Stimulated activated CD4-positive, alpha-beta T cell treated with anti-CD3 and anti-CD28 coated beads, Interleukin-12 subunit alpha, Interleukin-12 subunit beta, amount 100 ng/mL, for 48 hours (primary cell): ENCODE results near the gene ZDHHC3.
"Not testable (repeated sequence)": the region's sequence is repeated elsewhere in the genome, so short reads cannot be mapped to it uniquely, and the experiment has no call there.

Experiments
- DNase-seq, 3 donors: peaks; one replicate each; pipeline ENCODE4 v3.0.0-alpha.2; 2020; ENCODE audit warnings: low read depth in 2 of 3, low spot score in 1 of 3

ZDHHC3 gene

GRCh38 chr3:44996556-44996969 lies 20.6 kb upstream of the ZDHHC3 start:
- no peak for DNase-seq

- no peak for DNase-seq
Observed at GRCh38 chr3:44995142-44995770, 19.3 kb upstream of the ZDHHC3 start.

GRCh38 chr3:44993471-44994205 lies 17.7 kb upstream of the ZDHHC3 start:
- no peak for DNase-seq

GRCh38 chr3:44992555-44993470 lies 16.8 kb upstream of the ZDHHC3 start:
- no peak for DNase-seq

- DNase-seq, result no peak
Observed at GRCh38 chr3:44991326-44991725, 15.4 kb upstream of the ZDHHC3 start.

DNA sequence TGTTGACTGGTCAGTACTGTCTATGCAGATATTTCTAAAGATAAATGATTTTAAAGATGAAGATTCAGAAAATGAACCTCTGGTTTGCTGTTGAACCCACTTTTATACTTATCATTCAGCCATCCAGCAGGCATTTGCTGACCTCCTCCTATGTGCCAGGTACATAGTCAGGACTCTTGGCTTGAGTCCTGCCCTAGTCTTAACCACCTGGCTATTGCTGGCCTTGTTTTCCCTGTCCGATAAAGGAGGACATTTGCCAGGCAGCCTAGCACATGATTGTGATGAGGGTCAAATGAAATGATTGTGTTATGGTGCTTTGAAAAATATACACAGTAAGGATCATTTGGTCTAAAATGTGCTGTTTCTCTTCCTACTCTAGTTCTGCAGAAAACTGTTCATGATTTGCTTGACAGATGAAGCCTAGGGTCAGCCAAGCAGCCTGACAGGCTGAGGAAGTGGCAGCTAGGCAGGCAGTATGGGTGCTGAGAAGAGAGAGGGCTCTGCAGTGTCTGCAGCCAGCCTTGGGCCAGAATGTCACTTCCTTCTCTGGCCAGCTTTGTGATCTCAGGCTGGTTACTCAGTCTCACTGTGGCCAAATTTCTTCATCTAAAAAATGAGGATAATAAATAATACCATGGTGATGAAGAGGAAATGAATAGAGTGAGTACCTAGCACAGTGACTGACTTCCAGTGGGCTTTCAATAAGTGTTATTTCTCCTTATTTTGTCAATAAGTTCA lies 13.8 kb upstream of the ZDHHC3 start:
- DNase-seq, result no peak

DNA sequence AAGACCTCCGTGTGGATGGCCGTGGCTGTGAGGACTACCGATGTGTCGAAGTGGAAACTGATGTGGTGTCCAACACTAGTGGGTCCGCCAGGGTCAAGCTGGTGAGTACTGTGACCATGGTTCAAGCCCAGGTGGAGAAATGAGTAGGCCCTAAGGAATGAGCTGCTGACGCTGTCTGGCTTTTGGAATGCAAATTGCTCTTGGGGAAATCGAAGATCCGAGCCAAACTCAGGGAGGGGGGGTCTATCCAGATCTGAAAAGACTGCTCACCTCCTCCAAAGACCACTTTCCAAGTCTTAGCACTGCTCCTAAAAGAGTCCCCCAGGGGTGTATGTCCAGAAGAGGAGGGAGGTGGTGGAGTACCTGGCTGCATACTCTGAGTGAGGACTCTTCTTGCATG lies 13.2 kb upstream of the ZDHHC3 start:
- DNase-seq, result no peak

GRCh38 chr3:44988073-44988472 lies 12.1 kb upstream of the ZDHHC3 start:
- DNase-seq, result no peak

DNA sequence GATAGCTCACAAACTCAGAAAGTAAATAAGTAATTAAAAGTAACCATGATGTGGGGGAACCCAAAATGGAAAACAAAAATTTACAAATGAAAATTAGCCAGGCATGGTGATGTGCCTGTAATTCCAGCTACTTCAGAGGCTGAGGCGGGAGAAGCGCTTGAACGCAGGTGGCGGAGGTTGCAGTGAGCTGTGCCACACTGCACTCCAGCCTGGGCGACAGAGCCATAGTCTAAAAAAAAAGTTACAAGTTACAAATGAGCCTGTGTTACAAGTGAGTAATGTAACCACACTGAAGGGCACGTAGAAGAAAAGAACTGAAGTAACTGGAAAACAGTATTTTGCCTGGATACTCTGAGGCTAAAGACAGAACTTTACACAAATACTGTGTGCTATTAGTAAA lies 11.4 kb upstream of the ZDHHC3 start:
- no peak for DNase-seq

- not testable (repeated sequence) for DNase-seq
Observed at GRCh38 chr3:44986330-44986729, 10.4 kb upstream of the ZDHHC3 start.

DNA sequence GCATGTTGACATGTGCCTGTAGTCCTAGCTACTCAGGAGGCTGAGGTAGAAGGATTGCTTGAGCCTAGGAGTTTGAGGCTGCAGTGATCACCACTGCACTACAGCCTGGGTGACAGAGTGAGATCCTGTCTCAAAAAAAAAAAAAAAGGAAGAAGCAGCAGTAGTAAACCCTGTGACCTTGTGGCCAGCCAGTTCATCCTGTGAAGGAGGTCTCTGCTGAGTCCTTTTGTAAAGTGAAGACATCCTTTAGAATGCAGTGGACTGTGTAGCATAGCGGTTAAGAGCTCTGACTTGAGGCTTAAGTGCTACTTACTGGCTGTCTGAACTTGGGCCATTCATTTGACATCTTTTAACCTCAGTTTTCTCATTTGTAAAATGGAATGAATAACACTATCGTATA lies 8.4 kb upstream of the ZDHHC3 start:
- DNase-seq, result no peak

GRCh38 chr3:44983484-44983941 lies 7.5 kb upstream of the ZDHHC3 start:
- DNase-seq, result no peak

GRCh38 chr3:44982817-44983216 lies 6.8 kb upstream of the ZDHHC3 start:
- no peak for DNase-seq

DNA sequence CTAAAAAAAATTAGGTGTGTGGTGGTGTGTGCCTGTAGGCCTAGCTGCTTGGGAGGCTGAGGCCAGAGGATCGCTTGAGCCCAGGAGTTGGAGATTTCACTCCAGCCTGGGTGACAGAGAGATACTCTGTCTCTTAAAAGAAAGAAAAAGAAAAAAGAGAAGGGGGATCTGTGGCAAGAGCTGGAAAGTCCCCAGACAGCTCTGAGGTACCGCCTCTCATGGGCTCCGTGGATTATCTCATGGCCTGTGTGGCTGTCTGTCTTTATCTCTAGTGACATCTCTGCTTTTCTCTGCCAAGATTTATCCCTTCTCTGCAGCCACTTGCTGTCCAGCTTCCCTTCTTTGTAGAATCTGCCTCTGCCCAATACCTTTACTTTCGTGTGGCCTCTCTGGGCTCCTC lies 5.8 kb upstream of the ZDHHC3 start:
- no peak for DNase-seq

DNA sequence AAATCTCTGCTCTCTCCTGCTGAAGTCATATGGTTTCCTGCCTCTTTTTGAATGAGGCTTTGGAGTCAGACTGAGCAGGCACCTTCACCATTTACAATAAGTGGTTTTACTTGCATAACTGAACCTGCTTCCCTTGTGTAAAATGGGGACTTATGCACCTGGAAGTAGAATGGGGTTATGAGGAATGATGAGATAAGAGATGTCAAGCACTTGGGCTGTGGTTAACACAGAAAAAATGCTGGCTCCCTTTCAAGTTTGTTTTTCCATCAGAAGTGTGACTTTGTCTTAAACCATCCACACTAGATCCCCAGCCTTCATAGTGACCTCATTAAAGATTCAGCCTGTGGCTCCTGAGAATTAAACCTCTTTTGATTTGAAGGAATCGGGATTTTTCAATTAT lies 5.2 kb upstream of the ZDHHC3 start:
- DNase-seq, result no peak

GRCh38 chr3:44974416-44974815 lies 1.6 kb downstream of the ZDHHC3 start:
- DNase-seq, result no peak

DNA sequence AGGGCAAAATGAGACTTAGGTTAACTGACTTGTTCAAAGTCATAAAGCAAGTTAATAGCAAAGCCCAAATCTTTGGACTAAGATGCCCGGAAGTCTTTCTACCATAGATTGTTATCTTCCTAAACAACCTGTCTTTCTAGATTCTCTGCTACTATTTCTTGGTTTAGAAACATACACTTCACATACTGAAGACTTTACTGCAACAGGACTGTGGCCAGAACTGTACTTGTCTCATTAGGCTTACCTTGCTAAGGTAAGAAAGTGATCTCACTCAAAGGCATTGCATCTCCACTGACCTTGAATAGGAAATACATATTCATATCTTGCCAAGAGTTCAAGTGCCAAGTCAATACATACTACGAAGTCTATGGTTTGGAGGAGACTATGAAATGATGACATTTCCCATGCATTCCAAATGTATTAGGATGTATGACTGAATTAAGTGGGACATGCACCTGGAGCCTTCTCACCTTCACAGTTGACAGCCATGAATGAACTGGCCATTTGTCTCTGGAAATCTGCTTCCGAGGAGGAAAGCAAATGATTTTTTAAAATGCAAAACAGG lies 5.0 kb downstream of the ZDHHC3 start:
- no peak for DNase-seq

DNA sequence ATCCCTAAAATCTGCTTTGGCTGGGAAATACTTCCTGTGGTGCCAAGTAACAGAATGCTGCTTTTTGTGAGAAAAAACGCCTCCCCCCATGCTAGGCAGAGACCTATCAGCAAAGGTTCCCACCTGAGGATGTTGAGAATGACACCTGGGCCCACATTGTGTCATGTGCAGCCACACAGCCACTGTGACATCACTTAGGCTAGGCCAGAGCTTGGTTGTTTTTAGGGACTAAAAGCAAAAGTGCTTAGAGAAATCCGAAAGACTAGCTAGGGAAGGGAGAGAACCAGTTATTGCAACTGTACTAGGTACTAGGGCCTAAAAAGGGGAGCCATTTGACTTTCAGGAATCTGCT lies 6.2 kb downstream of the ZDHHC3 start:
- no peak for DNase-seq

DNA sequence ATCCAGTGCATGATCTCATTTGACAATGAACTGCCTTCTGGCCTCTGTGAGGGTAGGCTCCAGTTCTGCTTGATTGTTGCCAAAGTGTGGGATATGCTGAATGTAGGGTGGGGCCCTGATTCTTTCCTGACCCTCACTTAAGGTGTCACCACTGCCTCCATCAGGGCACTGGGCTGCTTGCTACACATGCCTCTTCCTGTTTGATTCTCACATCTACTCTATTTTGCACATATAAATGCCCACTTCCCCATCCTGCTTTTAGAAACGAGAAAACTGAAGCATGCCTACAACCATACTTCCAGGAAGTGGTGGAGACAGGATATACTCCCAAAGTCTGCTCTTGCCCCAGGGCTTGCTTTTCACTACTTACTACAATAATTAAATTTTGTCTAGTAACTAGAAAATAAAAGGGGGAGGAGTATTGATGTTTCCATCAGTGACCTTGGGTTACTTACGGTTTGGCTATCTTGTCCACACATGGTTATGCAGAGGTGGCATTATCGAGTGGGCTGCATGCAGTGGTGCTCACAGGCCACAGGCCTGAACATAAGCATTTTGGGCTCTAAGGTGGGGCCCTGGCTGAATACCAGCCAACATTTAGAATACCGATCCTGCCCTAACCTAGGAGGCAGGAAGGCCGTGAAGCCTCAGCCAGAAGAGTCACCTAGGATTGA lies 6.7 kb downstream of the ZDHHC3 start:
- DNase-seq, result no peak

GRCh38 chr3:44968447-44968858 lies 7.5 kb downstream of the ZDHHC3 start:
- no peak for DNase-seq
